ENCODE results near the gene NTSR1.

DNA sequence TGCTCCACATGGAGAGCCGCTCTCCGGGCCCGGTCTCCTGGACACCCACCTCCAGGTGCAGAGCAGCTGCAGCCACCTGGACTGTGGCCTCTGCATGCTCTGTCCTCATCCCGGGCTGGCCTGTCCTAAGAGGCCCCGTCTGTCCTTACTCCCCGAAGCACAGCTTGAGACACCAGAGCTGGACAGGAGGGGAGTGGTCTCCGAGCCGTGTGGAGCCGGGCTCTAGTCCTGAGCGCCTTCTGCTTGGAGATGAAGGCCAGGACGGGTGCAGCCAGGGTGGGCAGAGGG lies 6.7 kb upstream of the NTSR1 start:
- TF ChIP-seq, protein P1, sequence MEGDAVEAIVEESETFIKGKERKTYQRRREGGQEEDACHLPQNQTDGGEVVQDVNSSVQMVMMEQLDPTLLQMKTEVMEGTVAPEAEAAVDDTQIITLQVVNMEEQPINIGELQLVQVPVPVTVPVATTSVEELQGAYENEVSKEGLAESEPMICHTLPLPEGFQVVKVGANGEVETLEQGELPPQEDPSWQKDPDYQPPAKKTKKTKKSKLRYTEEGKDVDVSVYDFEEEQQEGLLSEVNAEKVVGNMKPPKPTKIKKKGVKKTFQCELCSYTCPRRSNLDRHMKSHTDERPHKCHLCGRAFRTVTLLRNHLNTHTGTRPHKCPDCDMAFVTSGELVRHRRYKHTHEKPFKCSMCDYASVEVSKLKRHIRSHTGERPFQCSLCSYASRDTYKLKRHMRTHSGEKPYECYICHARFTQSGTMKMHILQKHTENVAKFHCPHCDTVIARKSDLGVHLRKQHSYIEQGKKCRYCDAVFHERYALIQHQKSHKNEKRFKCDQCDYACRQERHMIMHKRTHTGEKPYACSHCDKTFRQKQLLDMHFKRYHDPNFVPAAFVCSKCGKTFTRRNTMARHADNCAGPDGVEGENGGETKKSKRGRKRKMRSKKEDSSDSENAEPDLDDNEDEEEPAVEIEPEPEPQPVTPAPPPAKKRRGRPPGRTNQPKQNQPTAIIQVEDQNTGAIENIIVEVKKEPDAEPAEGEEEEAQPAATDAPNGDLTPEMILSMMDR (IDR thresholded peaks at IDR 0.05), result no peak
- no peak for TF ChIP-seq POLR2A (IDR thresholded peaks at IDR 0.05)

All from right lobe of liver (tissue), 4 donors.